Measurements from ENCODE around the gene PDGFC. TPM values are rescaled to one million over a fixed set of nuclear protein-coding genes. Genes with fewer than 3 reads are reported as not detected.
"Not testable (repeated sequence)": the region's sequence is repeated elsewhere in the genome, so short reads cannot be mapped to it uniquely, and the experiment has no call there.

The PDGFC gene
- total RNA-seq, 1 donor from 2014 or later: 26.8 TPM

- no peak for DNase-seq (ENCODE audit: low spot score)
These were observed 62.6 kb downstream of the PDGFC start for GRCh38 chr4:156909010-156909409.

GRCh38 chr4:156906325-156906724 lies 65.3 kb downstream of the PDGFC start:
- DNase-seq (ENCODE audit: low spot score): no peak

DNA sequence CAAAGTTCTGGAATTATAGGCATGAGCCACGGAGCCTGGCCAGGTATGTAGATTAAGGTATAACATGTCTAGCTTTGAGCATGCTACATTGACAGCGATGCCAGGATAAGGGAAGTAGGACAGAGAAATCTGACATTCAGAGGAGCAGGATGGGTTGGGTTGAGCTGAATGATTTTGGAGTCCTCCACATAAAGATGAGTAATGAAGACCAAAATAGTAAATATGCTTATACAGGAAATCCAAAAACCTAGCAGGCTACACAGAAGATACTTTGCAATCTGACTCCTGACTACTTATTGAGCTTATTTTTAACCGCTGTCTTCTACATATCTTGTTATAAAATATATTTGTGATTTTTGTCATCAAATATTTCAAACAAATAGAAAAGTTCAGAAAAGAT lies 69.7 kb downstream of the PDGFC start:
- DNase-seq (ENCODE audit: low spot score): no peak

DNA sequence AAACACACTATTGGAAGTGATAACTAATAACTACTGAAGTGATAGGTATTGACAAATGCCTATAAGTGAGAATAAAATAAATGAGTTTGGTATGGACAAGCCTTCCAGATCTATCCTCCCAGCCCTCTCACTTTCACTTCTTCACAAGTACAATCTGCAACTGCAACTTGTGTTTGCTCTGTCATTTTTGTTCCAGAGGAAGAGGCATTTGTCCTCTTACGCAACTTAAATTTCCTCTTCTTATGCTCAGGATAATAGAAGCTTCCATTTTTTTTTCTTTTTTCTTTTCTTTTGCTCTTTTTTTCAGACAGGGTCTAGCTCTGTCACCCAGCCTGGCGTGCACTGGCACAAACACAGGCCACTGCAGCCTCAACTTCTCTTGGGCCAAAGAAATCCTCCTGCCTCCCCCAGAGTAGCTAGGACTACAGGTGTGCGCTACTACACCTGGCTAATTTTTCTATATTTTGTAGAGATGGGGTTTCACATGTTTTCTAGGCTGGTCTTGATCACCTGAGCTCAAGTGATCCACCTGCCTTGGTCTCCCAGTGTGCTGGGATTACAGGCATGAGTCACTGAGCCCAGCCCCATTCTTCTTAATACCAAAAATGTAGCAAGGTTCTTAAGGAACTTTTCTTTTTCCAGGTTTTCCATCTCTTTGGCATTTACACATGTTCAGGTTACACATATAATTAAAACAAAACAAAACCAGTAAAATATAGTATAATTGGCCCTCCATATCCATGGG lies 73.1 kb downstream of the PDGFC start:
- DNase-seq (ENCODE audit: low spot score): no peak

GRCh38 chr4:156896527-156896926 lies 75.1 kb downstream of the PDGFC start:
- DNase-seq (ENCODE audit: low spot score): no peak

DNA sequence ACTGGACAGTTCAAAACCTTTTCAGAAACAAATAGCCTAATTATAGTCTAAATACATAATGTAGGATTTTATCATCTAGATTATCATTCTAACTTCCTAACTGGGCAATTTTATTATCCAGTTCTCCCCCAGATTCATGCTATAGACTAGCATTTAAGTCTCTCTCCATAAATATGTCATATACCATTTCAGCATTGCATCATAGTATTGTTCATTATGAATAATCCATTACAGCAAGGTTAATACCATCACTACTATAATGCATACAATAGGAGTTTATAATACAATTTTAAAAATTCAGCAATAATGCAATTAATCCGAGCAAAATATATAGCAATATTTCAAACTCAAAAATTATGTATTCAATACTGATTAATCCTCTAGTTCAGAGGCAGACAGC lies 77.4 kb downstream of the PDGFC start:
- DNase-seq (ENCODE audit: low spot score): no peak

- DNase-seq (ENCODE audit: low spot score): no peak
These were observed 78.8 kb downstream of the PDGFC start for GRCh38 chr4:156892805-156893204.

DNA sequence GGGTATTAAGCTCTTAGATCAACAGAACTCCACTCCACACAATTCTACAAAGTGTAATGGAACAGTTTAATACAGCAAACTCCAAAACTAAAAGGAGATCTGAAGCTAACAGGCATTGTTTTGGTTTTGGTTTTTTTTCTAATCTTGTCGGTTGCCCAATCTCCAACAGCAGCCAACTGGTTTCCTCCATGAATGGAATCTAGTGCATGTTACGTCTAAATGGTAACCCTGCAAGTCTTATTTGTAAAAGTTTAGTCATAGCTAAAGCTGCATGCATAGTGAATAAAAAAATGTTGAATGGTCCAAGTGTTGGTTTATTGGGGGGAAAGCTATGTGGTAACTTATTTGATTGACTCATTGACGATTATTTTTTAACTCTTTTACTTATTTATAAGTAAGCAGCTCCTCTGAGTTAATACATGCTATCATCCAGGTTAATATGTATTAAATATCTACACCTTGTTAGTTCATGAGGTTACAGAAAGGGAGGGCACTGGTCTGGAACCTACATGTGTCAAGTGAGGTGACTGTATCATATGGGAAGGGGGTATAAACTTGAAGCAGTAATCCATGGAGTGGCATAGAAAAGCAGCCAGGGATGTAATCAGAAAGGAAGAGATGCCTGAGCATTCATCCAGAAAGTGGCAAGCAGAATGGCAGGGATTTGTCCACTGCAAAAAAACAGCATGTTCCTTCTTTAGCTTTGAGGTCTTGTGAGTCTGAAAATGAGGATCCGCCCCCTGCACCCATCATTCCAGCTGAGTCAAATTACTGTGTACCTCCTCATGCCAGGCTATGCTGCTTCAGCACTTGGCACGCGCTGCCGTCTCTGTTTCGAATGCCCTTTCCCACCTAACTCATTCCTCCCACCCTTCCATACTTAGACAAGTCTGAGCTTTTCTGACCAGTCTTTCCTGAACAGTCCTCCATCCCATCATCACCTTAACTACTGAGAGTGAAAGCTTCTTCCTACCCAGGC lies 81.7 kb downstream of the PDGFC start:
- DNase-seq (ENCODE audit: low spot score): no peak

DNA sequence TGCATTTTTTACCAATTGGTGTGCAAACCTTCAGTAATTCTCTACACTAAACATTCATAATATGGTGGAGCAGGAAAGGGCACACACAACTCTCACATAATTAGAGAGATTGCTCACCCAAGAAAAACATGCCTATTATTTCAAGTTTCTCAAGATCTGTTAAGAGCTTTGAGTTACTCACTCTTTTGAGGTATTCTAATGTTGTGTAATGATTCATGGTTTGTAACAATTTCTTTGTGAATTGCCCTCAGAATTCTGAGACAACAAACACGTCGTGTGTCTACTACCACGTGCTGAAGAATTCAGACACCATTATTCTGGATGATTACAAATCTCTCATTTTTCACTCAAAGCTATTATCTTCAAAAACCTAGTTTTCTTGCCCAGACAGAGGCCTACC lies 82.8 kb downstream of the PDGFC start:
- no peak for DNase-seq (ENCODE audit: low spot score)

GRCh38 chr4:156886481-156886880 lies 85.1 kb downstream of the PDGFC start:
- no peak for DNase-seq (ENCODE audit: low spot score)

DNA sequence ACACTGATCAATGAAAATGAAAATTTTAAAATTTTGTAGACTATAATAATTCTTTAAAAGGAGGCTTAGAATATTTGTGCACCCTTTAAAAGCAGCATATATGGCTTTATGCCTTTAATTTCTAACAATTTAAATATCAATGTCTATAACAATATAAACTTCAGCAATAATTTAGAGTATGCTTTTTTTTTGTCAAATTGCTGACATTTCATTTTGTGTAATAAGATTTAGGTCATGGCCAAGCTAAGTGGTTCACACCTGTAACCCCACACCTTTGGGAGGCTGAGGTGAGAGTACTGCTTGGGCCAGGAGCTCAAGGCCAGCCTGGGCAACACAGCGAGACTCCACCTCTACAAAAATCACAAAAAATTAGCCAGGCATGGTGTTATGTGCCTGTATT lies 86.2 kb downstream of the PDGFC start:
- DNase-seq (ENCODE audit: low spot score): no peak

GRCh38 chr4:156884183-156884582 lies 87.4 kb downstream of the PDGFC start:
- no peak for DNase-seq (ENCODE audit: low spot score)

- no peak for DNase-seq (ENCODE audit: low spot score)
These were observed 95.9 kb downstream of the PDGFC start for GRCh38 chr4:156875704-156876103.

GRCh38 chr4:156875055-156875454 lies 96.5 kb downstream of the PDGFC start:
- no peak for DNase-seq (ENCODE audit: low spot score)

DNA sequence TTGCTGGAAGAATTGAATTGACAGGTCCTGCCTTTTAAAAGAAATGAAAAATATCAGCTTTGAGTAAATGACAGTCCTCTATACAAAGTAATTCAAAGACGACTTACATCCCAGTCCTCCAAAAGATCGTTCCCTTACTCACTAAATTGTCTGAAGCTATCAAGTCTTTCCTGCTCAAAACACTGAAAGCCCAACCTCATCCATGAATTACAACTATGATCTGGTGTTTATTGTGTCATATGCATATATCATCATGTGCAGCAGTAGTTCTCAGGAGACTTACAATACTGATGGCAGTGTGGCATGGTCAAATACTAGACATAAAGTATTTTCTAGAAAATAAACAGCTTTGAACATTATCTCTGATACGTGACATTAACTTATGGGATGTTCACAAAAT lies 97.8 kb downstream of the PDGFC start:
- DNase-seq (ENCODE audit: low spot score): no peak

GRCh38 chr4:156870861-156871260 lies 100.7 kb downstream of the PDGFC start:
- DNase-seq (ENCODE audit: low spot score): no peak

DNA sequence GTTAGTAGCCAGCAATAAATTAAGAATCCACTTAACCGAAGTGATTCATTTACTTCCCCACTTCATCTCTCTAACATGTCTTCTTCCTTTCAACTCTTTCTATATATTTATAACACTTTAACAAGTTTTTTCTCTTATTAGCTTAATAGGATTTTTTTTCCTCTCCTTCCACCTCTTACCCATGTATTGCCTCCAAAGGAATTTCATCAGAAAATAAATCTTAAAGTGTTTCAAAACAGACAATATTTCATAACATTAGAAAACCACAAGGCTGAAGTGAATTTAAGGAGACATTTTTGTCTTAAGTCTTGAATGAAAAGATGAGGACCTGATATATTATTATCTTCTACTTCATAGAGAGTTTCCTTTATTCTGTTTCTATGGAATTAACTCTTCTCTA lies 101.5 kb downstream of the PDGFC start:
- DNase-seq (ENCODE audit: low spot score): no peak

DNA sequence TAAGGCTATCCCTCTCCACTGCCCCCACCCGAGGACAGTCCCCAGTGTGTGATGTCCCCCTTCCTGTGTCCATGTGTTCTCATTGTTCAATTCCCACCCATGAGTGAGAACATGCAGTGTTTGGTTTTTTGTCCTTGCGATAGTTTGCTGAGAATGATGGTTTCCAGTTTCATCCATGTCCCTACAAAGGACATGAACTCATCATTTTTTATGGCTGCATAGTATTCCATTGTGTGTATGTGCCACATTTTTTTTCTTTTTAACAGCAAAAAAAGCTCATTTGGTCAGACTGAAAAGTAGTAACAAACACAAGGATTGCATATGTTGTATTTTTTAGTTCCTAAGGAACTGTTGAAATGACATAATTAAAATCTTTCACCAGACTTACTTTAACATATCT lies 105.5 kb downstream of the PDGFC start:
- not testable (repeated sequence) for DNase-seq (ENCODE audit: low spot score)

- no peak for DNase-seq (ENCODE audit: low spot score)
These were observed 106.1 kb downstream of the PDGFC start for GRCh38 chr4:156865451-156865850.

DNA sequence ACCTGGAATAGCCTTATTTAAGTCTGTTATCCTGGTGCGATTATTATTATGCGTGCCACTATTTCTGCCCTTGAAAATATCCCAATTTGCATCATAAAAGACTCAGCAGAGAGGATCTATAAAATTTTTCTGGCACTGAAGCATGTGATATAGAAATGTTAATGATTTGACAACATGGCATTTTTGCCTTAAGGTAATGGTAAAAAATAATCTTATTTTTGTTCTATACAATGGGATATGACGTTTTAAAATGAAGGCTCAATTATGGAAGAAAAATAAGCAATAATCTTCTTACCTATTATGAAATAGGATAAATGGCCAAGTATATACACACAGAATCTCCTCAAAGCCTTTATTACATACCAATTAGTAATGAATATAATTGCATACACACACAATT lies 113.5 kb downstream of the PDGFC start:
- DNase-seq (ENCODE audit: low spot score): no peak

DNA sequence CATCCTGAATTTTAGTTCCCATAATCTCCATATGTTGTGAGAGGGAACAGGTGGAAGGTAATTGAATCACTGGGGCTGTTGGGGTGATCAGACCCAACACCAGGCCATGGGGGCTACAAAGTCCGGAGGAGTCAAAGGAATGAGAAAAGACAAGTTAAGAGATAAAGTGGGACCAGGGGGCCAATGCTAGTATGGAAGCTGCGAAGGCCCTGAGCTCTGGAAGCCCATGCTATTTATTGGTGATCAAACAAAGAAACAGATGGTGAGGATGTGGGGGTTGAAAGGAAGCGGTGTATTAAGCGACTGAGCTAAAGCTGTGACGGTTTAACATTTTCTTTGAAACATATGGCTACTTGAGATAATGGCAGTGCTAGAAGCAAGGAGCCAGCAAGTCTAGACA lies 132.8 kb downstream of the PDGFC start:
- no peak for DNase-seq (ENCODE audit: low spot score)

DNA sequence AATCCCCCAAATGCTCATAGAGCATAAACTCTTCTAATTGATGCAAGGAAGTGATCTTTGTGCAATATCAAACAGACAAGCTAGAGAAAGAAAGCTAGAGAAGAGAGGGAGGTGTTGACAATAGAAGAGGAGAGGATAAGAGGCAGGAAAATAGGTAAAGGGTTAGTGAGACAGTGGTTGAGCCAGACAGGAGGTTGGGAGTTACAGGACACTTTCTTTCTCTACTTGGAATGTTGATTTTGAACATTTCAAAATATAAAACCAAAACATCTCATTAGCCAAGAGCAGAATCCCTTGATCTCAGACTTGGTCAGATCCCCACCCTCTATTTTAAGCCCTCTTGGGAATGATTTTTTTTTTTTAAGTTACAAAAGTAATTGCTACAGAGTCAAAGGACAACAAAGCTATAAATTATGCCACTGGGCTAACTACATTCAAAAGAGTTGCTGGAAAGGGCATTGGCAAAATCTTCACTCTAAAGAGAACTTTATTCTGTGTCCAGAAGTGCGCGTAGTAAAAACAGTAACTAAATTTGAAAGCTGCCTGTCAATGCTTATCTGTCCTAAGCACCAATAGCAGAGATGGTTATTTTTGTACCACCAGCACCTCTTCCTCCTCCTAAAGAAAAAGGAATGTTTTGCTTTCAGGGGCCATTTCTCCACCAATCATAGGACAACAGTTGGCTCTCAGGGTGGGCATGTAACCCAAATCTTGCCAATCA lies 133.8 kb downstream of the PDGFC start:
- no peak for DNase-seq (ENCODE audit: low spot score)

Data from mesenteric fat pad (tissue), 1 donor.